Ovary (tissue), 3 donors: Measurements from ENCODE around the gene DIS3L2.

Experiments
- CTCF ChIP-seq, 3 donors: fragments of 450-650 bp in 2 of 3; fragments of 200-600 bp in 1 of 3; IDR thresholded peaks; one replicate each; pipeline versions ENCODE4 v1.5.1 to v1.8.0; 2016 to 2022; ENCODE audit warnings: antibody characterized with exemption in 3 of 3, mild to moderate bottlenecking in 1 of 3
- POLR2A ChIP-seq: fragments of 450-650 bp; IDR thresholded peaks from one replicate; pipeline ENCODE4 v1.6.1; 2017; ENCODE audit warnings: antibody characterized with exemption, mild to moderate bottlenecking, moderate library complexity
- donor health status: DM: no; HTN: no; CAD: no.

DNA sequence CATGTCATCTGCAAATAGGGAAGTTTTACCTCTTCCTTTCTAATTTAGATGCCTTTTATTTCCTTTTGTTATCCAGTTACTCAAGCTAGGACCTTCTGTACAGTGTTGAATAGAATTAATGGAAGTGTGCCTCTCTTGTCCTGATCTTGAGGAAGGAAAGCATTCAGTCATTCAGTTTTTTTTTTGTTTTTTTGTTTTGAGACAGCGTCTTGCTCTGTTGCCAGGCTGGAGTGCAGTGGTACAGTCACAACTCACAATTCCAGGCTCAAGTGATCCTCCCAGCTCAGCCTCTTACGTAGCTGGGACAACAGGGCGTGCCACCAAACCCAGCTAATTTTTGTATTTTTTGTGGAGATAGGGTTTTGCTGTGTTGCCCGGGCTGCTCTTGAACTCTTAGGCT lies 213.1 kb downstream of the DIS3L2 start:
- TF ChIP-seq POLR2A (no peak), CTCF (IDR thresholded peaks at IDR 0.05) (no peak)
